Stimulated activated CD4-positive, alpha-beta T cell treated with anti-CD3 and anti-CD28 coated beads, Interleukin-1b, Interleukin-23, amount 100 ng/mL, for 1 hour (primary cell): ENCODE data around the gene AATK.

Source experiments
- DNase-seq, 2 donors: peaks; one replicate each; pipeline ENCODE4 v3.0.0-alpha.2; 2020; ENCODE audit warnings: low read depth in 2 of 2

Gene AATK

GRCh38 chr17:81166033-81166492, at the start of gene AATK:
AATK (minus strand) TSS chr17:81166221; CDS start chr17:81165992, 229 bp downstream.
- DNase-seq, result no peak

GRCh38 chr17:81213978-81214377, 48.0 kb upstream of the AATK start:
- DNase-seq, result no peak

GRCh38 chr17:81212365-81212764, 46.3 kb upstream of the AATK start:
- no peak for DNase-seq

- no peak for DNase-seq
These were observed 44.8 kb upstream of the AATK start for GRCh38 chr17:81210868-81211267.

GRCh38 chr17:81210466-81210865, 44.4 kb upstream of the AATK start:
- no peak for DNase-seq

GRCh38 chr17:81209141-81209540, 43.1 kb upstream of the AATK start:
- DNase-seq, result no peak

GRCh38 chr17:81208651-81209050, 42.6 kb upstream of the AATK start:
- DNase-seq, result no peak

GRCh38 chr17:81207610-81208581, 41.9 kb upstream of the AATK start:
- no peak for DNase-seq

GRCh38 chr17:81206657-81207056, 40.6 kb upstream of the AATK start:
- no peak for DNase-seq

GRCh38 chr17:81206166-81206565, 40.1 kb upstream of the AATK start:
- DNase-seq, result no peak

- DNase-seq, result no peak
These were observed 38.6 kb upstream of the AATK start for GRCh38 chr17:81204578-81204977.

- no peak for DNase-seq
These were observed 37.1 kb upstream of the AATK start for GRCh38 chr17:81203136-81203535.

GRCh38 chr17:81202318-81202717, 36.3 kb upstream of the AATK start:
- DNase-seq, result no peak

- no peak for DNase-seq
These were observed 34.9 kb upstream of the AATK start for GRCh38 chr17:81200695-81201580.

- no peak for DNase-seq
These were observed 34.2 kb upstream of the AATK start for GRCh38 chr17:81200201-81200600.

GRCh38 chr17:81199482-81199830, 33.4 kb upstream of the AATK start:
- no peak for DNase-seq

GRCh38 chr17:81198826-81199481, 32.9 kb upstream of the AATK start:
- no peak for DNase-seq

- no peak for DNase-seq
These were observed 31.9 kb upstream of the AATK start for GRCh38 chr17:81197831-81198490.

GRCh38 chr17:81197409-81197795, 31.4 kb upstream of the AATK start:
- no peak for DNase-seq

- no peak for DNase-seq
These were observed 30.7 kb upstream of the AATK start for GRCh38 chr17:81196505-81197408.
